ENCODE results near the gene FAM136A. TPM values are rescaled to one million over a fixed set of nuclear protein-coding genes. Genes with fewer than 3 reads are reported as not detected.
"Not testable (repeated sequence)": the region's sequence is repeated elsewhere in the genome, so short reads cannot be mapped to it uniquely, and the experiment has no call there.

The FAM136A gene
- total RNA-seq, 1 donor, result 35.5 TPM

- peak overlapping the region; percentile 91 for H3K4me3 ChIP-seq (ENCODE audit: low read depth, low read length)
- TF ChIP-seq, protein P1, sequence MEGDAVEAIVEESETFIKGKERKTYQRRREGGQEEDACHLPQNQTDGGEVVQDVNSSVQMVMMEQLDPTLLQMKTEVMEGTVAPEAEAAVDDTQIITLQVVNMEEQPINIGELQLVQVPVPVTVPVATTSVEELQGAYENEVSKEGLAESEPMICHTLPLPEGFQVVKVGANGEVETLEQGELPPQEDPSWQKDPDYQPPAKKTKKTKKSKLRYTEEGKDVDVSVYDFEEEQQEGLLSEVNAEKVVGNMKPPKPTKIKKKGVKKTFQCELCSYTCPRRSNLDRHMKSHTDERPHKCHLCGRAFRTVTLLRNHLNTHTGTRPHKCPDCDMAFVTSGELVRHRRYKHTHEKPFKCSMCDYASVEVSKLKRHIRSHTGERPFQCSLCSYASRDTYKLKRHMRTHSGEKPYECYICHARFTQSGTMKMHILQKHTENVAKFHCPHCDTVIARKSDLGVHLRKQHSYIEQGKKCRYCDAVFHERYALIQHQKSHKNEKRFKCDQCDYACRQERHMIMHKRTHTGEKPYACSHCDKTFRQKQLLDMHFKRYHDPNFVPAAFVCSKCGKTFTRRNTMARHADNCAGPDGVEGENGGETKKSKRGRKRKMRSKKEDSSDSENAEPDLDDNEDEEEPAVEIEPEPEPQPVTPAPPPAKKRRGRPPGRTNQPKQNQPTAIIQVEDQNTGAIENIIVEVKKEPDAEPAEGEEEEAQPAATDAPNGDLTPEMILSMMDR (IDR thresholded peaks at IDR 0.05; ENCODE audit: insufficient read depth, low read length), result no peak
- no peak for DNase-seq (ENCODE audit: low read depth)
These were observed 1.0 kb downstream of the FAM136A start for GRCh38 chr2:70300771-70301343.

GRCh38 chr2:70297828-70298227, 4.0 kb downstream of the FAM136A start:
- not testable (repeated sequence) for DNase-seq (ENCODE audit: low read depth); H3K4me3 ChIP-seq (ENCODE audit: low read depth, low read length)

GRCh38 chr2:70283500-70284191, 18.2 kb downstream of the FAM136A start:
- DNase-seq (ENCODE audit: low read depth), result no peak
- no peak overlapping the region for H3K4me3 ChIP-seq (ENCODE audit: low read depth, low read length)
- TF ChIP-seq, protein P1 (IDR thresholded peaks at IDR 0.05; ENCODE audit: insufficient read depth, low read length), result no peak

DNA sequence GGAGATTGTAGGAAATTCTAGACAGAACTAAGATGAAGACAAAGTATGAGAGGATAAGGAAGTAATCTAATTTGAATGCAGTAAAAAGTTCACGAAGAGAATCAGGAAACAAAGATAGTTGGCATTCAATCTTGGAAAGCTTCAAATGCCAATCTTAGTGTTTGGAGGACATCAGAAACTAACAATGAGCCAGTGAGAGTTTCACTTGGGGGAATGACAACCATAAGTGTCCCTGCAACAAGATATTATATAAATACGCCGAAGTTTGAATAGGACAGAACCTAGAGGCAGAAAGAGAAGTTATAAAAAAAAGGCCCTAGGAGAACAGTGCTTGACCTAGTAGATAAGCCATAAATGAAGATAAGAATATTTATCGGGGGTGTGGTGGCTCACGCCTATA, 19.4 kb downstream of the FAM136A start:
- TF ChIP-seq, protein P1 (IDR thresholded peaks at IDR 0.05; ENCODE audit: insufficient read depth, low read length), result no peak
- DNase-seq (ENCODE audit: low read depth), result no peak
- H3K4me3 ChIP-seq (ENCODE audit: low read depth, low read length), result no peak overlapping the region

- H3K4me3 ChIP-seq (ENCODE audit: low read depth, low read length), result no peak overlapping the region
- no peak for DNase-seq (ENCODE audit: low read depth)
- TF ChIP-seq, protein P1 (IDR thresholded peaks at IDR 0.05; ENCODE audit: insufficient read depth, low read length), result no peak
These were observed 21.5 kb downstream of the FAM136A start for GRCh38 chr2:70280242-70280798.

DNA sequence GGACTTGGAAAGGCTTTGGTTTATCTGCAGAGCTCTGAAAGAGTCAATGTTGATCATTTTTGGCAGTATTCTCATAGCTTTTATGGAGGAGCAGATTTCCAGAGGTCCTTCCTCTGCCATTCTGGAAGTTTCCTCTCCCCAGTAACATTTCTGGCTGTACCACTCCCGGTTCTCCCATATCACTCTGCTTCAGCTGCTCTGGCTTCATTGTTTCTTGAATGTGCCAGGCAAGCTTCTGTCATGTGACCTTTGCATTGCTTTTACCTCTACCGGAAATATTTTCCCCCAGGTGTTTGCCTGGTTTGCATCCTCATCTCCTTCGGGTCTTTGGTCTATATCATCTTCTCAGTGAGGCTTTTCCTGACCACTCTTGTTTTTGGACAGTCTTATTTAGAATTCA, 31.5 kb downstream of the FAM136A start:
- DNase-seq (ENCODE audit: low read depth), result no peak
- no peak overlapping the region for H3K4me3 ChIP-seq (ENCODE audit: low read depth, low read length)
- TF ChIP-seq, protein P1 (IDR thresholded peaks at IDR 0.05; ENCODE audit: insufficient read depth, low read length), result no peak

DNA sequence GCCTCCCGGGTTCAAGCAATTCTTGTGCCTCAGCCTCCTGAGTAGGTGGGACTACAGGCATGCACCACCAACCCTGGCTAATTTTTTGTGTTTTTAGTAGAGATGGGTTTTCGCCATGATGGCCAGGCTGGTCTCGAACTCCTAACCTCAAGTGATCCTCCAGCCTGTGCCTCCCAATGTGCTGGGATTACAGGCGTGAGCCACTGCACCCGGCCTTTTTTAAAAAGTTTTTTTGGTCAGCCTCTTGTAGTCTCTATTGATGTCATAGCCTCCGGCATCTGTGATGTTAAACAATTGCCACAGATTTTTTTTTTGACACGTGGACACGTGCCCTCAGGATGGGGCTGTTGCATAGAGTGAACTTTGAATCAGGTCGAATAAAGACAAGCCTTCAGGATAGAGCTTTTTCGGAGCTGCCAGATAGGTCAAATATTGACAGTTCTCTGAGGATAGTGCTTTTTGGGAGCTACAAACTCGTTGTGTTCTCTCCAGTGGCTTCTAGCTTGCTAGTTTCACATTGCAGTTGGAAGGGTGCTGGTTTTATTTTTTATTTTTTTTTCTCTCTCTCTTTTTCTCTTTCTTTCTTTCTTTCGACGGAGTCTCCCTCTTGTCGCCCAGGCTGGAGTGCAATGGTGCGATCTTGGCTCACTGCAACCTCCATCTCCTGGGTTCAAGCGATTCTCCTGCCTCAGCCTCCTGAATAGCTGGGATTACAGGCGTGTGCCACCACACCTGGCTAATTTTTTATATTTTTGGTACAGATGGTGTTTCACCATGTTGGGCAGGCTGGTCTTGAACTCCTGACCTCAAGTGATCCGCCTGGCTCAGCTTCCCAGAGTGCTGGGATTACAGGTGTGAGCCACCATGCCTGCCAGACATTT, 32.2 kb downstream of the FAM136A start:
- not testable (repeated sequence) for DNase-seq (ENCODE audit: low read depth); H3K4me3 ChIP-seq (ENCODE audit: low read depth, low read length)

GRCh38 chr2:70266925-70267324, 34.9 kb downstream of the FAM136A start:
- not testable (repeated sequence) for DNase-seq (ENCODE audit: low read depth); H3K4me3 ChIP-seq (ENCODE audit: low read depth, low read length)
